Cardiac muscle cell (in vitro differentiated cells and primary cell): ENCODE measurements around the gene SAMD4A. TPM values are rescaled to one million over a fixed set of nuclear protein-coding genes. Genes with fewer than 3 reads are reported as not detected.

ENCODE experiments used
- DNase-seq, 2 donors: peaks; one replicate each; pipeline versions ENCODE4 v3.0.0 to v3.0.0-alpha.2; 2010 to 2017; ENCODE audit warnings: low read depth in 1 of 2, low spot score in 1 of 2
- H3K27ac ChIP-seq: fragments of 200-600 bp; sonication (generic); 2 replicates; pipeline ENCODE4 v1.5.1; 2016
- H3K27me3 ChIP-seq: fragments of 200-600 bp; sonication (generic); 2 replicates; pipeline ENCODE4 v1.6.0; 2016; ENCODE audit warnings: control low read depth
- H3K36me3 ChIP-seq: fragments of 200-600 bp; sonication (generic); 2 replicates; pipeline ENCODE4 v1.5.1; 2016; ENCODE audit warnings: control low read depth
- H3K4me1 ChIP-seq: fragments of 200-600 bp; sonication (generic); 2 replicates; pipeline ENCODE4 v1.8.1; 2017; ENCODE audit warnings: low read depth, mild to moderate bottlenecking, mixed run types
- H3K4me3 ChIP-seq: fragments of 200-600 bp; sonication (generic); 2 replicates; pipeline ENCODE4 v1.5.1; 2016; ENCODE audit warnings: mild to moderate bottlenecking
- H3K9me3 ChIP-seq: fragments of 200-600 bp; sonication (generic); 2 replicates; pipeline ENCODE4 v1.5.1; 2017; ENCODE audit warnings: low read depth, mild to moderate bottlenecking, control low read depth
- CTCF ChIP-seq: IDR thresholded peaks from 2 replicates; pipeline ENCODE4 v1.5.1; 2012; ENCODE audit warnings: low read depth, mild to moderate bottlenecking, low read length
- polyA plus RNA-seq: library from polyadenylated mRNA; unstranded; fragments of >200 nt; fragmentation: Nextera tagmentation; extraction: Ambion mirVana; gene quantifications from 2 replicates; pipeline ENCODE4 v1.2.1, GENCODE V29; 2016
- total RNA-seq: library from RNA; depleted of rRNA; stranded (reverse); fragments of >200 nt; gene quantifications from 2 replicates; pipeline ENCODE4 v1.2.3, GENCODE V29; 2016

Gene SAMD4A
- total and polyA plus RNA-seq, 2 experiments from 2014 or later: 14.4 to 60.4 TPM

DNA sequence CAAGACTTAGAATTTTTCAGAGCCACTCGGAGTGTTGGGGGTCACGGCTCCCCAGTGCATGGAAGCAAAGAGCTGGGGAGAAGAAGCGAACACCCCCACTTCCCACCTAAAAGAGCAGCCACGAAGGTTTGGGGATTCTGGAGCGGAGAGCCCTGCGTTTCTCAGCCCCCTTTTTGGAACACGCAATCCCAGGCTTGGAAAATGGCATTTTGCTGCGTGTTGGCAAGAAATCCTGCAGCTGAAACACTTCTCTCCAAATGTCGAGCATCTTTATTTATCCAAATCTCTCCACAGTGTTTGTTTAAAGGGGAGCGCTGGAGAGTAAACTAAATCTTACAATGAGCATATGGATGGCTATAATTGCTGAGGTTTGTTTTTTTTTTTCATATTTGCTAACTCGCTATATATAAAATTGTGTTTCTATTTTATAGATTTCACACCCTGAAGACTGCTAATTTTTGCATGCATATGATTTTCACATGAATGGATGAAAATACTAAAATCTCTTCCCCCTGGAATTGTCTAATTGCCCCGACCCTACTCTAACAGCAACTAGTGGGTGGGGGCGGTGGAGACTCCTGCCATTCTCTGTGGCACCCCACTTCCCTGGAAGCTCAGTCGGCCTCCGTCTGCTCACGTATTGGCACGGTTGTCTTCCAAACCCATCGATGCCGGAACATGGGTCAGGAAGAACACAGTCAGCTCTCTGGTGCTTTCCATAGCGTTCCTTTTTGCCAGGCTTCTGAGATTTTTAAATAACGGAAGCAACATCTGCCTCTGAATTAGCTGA lies 215.2 kb downstream of the SAMD4A start:
- peaks cover 29% of the 10 kb centered on the region for H3K36me3 ChIP-seq
- no peak overlapping the region for H3K27ac ChIP-seq
- H3K4me1 ChIP-seq: no peaks in the 10 kb centered on the region

GRCh38 chr14:54782751-54783659 lies 216.1 kb downstream of the SAMD4A start:
- no peak for DNase-seq
- Histone ChIP-seq H3K36me3 (peaks cover 30% of the 10 kb centered on the region), H3K4me1 (no peaks in the 10 kb centered on the region), H3K9me3 (no peaks in the 10 kb centered on the region), H3K4me3 (no peak overlapping the region), H3K27ac (no peak overlapping the region), H3K27me3 (no peaks in the 10 kb centered on the region)
- peak; percentile 26 for TF ChIP-seq CTCF

More for the DNA sequence above, 215.2 kb downstream of the SAMD4A start:
- H3K9me3 ChIP-seq: no peaks in the 10 kb centered on the region
- no peak for TF ChIP-seq CTCF
- H3K27me3 ChIP-seq: no peaks in the 10 kb centered on the region
- DNase-seq: no peak
- no peak overlapping the region for H3K4me3 ChIP-seq

- DNase-seq: no peak
- Histone ChIP-seq H3K27ac (peak overlapping the region; percentile 14), H3K4me1 (no peaks in the 10 kb centered on the region), H3K9me3 (no peaks in the 10 kb centered on the region), H3K36me3 (peaks cover 25% of the 10 kb centered on the region), H3K4me3 (no peak overlapping the region), H3K27me3 (no peaks in the 10 kb centered on the region)
- no peak for TF ChIP-seq CTCF
Measured at GRCh38 chr14:54783660-54784015, 216.7 kb downstream of the SAMD4A start.

DNA sequence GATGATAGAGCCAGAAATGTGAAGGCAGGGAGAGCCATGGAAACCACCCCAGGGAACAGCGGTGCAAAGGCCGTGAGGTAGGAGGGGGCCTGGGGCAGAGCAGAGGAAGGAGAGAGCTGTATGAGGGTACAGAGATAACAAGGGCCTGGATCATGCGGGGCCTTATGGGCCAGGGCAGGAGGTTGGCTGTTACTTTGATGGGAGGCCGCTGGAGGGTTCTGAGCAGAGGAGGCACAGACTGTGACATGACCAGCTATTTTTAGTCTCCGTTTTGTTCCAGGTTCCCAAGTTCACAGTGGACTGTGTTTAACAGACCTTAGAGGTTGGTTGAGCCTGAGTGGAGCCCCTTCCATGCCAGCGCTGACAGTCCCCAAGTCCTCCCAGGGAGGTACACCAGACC lies 217.1 kb downstream of the SAMD4A start:
- H3K36me3 ChIP-seq: peaks cover 25% of the 10 kb centered on the region
- peak overlapping the region; percentile 14 for H3K27ac ChIP-seq
- H3K4me3 ChIP-seq: no peak overlapping the region
- H3K9me3 ChIP-seq: no peaks in the 10 kb centered on the region
- no peaks in the 10 kb centered on the region for H3K27me3 ChIP-seq
- peak in 1 of 2 donors; percentile 30 for DNase-seq
- no peak for TF ChIP-seq CTCF
- no peaks in the 10 kb centered on the region for H3K4me1 ChIP-seq

- Histone ChIP-seq H3K27me3 (no peaks in the 10 kb centered on the region), H3K4me1 (no peaks in the 10 kb centered on the region), H3K9me3 (no peaks in the 10 kb centered on the region), H3K4me3 (no peak overlapping the region), H3K36me3 (peaks cover 27% of the 10 kb centered on the region), H3K27ac (no peak overlapping the region)
- DNase-seq: no peak
- no peak for TF ChIP-seq CTCF
Measured at GRCh38 chr14:54784657-54785056, 217.7 kb downstream of the SAMD4A start.
